Measurements from ENCODE around the gene SLC9A5.

DNA sequence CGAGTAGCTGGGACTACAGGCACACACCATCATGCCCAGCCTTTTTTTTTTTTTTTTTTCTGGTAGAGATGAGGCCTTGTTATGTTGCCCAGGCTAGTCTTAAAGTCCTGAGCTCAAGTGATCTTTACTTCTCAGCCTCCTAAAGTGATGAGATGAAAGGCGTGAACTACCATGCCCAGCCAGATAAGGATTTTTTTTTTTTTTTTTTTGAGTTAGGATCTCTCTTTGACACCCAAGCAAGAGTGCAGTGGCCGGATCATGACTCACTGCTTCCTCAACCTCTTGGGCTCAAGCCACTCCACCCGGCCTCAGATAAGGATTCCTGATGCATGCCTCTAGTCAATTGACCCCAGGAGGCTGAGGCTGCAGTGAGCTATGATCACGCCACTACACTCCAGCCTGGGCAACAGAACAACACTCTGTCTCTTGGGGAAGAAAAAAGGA lies 19.4 kb downstream of the SLC9A5 start:
- TF ChIP-seq, protein P1, sequence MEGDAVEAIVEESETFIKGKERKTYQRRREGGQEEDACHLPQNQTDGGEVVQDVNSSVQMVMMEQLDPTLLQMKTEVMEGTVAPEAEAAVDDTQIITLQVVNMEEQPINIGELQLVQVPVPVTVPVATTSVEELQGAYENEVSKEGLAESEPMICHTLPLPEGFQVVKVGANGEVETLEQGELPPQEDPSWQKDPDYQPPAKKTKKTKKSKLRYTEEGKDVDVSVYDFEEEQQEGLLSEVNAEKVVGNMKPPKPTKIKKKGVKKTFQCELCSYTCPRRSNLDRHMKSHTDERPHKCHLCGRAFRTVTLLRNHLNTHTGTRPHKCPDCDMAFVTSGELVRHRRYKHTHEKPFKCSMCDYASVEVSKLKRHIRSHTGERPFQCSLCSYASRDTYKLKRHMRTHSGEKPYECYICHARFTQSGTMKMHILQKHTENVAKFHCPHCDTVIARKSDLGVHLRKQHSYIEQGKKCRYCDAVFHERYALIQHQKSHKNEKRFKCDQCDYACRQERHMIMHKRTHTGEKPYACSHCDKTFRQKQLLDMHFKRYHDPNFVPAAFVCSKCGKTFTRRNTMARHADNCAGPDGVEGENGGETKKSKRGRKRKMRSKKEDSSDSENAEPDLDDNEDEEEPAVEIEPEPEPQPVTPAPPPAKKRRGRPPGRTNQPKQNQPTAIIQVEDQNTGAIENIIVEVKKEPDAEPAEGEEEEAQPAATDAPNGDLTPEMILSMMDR (IDR thresholded peaks at IDR 0.05; ENCODE audit: borderline replicate concordance, extremely low read depth, low read length, poor library complexity, severe bottlenecking), result no peak
- TF ChIP-seq EZH2 (IDR thresholded peaks at IDR 0.05; ENCODE audit: borderline replicate concordance, low read depth, low read length, severe bottlenecking), result no peak
